HG03439 (cell line): Measurements from ENCODE around the gene DYSF.

Source experiments
- ATAC-seq: cut with Tn5 transposase; IDR thresholded peaks from one replicate; pipeline ENCODE4 v1.9.1; 2021; ENCODE audit warnings: mild to moderate bottlenecking, moderate library complexity; ENCODE audit not compliant: unreplicated experiment

The DYSF gene

DNA sequence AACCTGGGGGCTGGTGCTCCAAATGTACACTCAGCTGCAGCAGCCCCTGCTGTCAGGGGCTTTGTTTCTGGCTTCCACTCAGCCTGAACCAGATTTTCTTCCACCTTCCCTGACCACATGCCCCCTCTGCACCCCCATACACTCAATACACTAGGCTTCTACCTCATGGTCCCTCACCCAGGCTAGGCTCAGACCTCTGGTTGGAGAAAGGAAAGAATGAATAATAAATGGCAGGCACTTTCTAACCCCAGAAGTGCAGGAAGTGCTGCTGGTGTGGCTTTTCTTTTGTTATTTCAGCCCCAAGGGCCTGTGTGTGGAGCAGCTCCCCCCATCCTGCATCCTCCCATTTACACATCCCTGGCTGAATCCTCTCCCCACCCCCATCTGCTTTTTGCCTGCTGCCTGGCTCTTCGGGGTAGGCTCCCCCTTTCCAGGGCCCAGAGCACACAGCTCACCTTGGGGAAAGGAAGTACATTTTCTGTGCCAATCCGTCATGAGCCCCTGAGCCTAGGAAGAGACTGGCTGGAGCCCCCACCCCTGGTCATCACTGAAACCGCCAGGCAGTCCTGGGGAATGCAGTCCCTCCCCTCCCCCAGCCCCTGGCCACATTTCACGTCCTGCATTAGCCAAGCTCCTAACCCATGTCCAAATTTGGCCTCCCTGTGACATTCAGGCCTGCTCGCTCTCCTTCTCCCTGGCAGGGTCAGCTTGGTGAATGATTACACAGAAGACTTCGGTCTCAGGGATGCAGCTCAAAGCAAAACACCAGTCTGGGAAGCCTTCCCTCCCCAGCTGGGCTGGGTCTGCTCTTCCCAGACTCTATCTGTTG, 2.6 kb downstream of the DYSF start:
- no peak for ATAC-seq

GRCh38 chr2:71456617-71457016, 3.3 kb downstream of the DYSF start:
- no peak for ATAC-seq

DNA sequence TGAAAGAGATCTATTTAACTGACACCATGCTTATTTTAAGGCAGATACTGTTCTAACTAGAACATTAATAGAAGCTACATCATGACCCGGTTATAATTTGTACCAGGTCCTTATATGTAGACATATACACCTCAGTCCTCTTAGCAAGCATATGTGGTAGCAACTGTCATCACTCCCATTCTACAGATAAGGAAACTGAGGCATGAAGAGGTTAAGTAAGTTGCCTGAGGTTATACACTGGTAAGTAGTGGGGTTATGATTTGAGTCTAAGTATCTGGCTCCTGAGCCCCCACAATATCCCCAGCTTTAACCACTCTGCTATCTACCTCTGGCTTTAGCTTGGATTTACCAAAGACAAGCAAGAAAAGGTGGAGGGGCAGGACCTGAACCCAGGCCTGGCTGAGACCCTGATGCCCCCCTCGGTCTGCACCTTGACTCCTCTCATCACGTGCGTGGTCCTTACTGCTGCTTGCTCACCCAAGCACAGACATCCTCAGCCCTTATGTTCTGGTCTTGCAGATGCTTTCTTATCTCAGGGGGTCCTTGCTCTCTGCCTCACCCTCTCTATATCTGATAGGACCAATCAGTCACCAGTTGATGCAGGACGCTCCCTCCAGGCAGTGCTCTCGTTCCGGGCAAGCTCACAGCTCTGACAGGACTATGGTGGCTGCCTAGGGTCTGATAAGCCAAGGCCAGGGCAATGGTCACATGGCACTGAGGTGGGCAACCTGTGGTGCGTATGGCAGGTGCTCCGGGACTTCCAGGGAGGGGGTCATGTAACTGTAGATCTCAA, 4.0 kb downstream of the DYSF start:
- ATAC-seq, result no peak

GRCh38 chr2:71457923-71458322, 4.6 kb downstream of the DYSF start:
- ATAC-seq, result no peak

- ATAC-seq, result no peak
These were observed 5.2 kb downstream of the DYSF start for GRCh38 chr2:71458413-71459083.

- no peak for ATAC-seq
These were observed 5.7 kb downstream of the DYSF start for GRCh38 chr2:71459084-71459431.

DNA sequence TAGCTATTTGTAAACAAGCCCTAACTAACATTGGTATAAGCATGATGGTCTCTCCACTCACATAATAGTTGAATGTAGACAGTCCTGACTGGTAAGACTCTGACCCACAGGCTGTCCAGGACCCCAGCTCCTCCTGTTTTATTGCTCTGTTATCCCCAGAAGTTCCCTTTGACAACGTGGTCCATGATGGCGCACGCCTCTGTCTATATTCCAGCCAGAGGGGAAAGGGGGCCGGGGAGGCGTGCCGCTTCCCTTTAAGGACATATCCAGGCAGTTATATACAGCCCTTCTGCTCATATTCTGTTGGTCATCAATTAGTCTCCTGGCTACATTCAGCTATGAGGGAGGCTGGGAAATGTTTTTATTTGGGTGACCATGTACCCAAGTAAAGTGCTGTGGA, 6.7 kb downstream of the DYSF start:
- no peak for ATAC-seq

- ATAC-seq, result no peak
These were observed 7.4 kb downstream of the DYSF start for GRCh38 chr2:71460595-71461303.

DNA sequence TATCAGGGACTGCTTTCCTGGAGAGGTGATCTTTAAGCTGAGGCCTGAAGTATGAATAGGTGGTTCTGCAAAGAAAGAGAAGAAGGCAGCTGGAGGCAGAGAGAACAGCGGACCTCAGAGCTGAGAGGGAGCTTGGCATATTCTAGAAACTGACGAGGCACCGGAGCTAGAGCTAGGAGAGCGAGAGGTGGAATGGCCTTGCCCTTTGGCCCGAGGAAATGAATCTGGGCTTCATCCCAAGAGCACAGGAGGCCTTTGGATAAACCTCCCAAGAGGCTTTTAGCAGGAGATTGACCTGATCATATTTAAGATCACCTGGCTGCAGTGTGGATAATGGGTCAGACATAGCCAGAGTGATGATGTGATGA, 7.9 kb downstream of the DYSF start:
- ATAC-seq, result no peak

DNA sequence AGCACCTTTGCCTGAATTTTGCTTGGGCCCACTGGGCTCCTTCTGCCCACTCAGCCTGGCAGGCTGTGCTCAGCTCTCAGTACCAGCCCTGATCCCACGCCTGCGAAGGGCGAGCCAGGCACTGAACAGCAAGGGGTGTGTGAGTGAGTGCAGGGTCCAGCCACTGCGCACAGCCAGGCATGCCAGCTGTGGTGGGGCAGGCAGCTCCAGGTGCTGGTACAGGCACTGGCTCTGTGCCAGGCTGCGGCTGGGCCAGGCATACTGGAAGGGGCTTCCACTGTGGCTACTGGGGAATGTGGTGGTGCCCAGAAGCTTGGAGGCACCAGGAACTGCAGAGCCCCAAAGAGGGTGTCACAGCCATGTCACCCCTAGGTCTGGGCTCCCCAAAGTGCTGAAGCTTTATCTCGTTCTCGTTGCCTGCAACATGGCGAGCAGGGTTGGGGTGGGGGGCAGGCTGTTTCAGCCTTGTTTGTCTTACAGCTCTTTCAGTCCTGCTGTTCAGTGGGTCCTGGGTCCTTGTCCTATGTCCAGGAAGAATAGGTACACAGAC, 8.8 kb downstream of the DYSF start:
- no peak for ATAC-seq

DNA sequence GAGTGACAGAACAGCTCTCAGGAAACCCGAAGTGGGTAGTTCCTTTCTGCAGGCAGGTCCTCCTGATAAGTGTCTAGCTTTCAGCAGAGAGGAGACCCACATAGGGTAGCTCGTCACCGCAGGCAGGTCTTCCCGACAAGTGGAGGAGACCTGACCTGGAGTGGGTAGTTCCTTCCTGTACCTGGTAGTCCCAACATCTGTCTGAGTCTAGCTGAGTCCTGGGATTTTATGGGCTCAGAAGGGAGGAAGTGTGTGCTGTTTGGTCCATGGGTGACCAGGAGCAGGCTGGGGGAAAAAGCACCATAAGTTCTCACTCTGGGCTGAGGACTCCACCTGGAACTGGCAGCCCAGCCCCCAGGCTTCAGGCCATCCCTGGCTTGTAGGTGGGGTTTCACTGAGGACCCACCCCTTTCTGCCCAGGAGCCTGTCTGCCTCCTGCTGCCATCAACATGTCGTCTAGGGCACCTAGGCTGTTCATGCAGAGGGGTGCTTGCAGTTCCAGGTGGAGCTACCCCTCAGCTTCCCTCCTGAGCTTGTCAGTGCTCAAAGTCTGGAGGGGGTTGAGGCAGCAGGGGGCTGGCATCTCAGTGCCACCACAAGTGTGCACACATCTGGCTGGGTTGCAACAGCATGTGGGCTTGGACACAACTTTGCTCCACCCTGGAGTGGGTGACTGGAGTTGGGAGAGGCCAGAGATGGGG, 9.4 kb downstream of the DYSF start:
- ATAC-seq, result no peak

DNA sequence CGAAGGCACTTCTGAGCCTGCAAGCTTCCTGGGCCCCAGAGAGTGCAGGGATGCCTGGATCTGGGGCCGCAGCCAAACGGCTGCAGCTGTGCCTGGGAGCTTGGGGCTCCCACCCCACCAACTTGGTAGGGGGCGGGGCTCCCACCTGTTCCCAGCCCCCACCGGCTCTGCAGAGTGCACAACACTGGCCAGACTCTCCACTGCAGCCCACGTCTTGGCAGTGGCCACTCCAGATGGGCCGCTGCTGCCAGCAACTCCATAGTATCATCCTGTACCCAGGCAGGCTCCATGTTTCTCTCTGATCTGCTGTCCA, 9.9 kb downstream of the DYSF start:
- ATAC-seq, result no peak

DNA sequence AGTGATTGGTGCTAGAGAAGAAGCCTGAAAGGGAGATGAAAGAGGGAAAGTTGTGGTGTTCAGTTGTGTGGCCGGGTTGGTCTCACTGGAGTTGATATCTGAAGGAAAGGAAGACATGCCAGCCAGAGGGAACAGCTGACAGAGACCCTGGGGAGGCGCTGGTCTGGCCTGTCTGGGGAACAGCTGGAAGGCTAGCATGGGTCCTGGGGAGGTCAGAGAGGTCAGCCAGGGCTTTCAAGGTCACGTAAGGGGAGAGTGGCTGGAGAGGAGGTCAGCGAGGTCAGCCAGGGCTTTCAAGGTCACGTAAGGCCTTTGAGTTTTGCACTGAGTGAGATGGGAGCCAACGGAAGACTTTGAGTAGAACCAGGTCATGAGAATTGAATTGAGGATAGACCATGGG, 11.0 kb downstream of the DYSF start:
- no peak for ATAC-seq

DNA sequence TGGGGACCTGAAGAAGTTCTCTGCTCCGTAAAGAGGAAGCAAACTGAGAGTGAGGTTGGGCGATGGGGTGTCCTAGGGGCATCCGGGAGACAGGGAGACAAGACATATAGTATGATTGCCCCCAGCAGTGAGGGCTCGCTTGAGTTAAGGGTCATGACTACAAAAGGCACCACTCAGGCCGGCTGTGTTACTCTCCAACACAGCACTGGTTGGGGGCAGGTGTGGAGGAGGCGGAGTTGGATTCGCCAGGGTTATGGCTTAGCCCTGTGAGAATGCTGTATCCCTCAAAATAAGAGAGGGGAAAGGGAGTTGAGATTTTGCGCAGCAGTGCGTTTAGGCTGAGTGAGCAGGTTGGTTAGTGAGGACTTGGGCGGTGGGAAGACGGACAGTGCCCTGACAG, 12.0 kb downstream of the DYSF start:
- no peak for ATAC-seq

GRCh38 chr2:71465961-71466300, 12.6 kb downstream of the DYSF start:
- no peak for ATAC-seq

DNA sequence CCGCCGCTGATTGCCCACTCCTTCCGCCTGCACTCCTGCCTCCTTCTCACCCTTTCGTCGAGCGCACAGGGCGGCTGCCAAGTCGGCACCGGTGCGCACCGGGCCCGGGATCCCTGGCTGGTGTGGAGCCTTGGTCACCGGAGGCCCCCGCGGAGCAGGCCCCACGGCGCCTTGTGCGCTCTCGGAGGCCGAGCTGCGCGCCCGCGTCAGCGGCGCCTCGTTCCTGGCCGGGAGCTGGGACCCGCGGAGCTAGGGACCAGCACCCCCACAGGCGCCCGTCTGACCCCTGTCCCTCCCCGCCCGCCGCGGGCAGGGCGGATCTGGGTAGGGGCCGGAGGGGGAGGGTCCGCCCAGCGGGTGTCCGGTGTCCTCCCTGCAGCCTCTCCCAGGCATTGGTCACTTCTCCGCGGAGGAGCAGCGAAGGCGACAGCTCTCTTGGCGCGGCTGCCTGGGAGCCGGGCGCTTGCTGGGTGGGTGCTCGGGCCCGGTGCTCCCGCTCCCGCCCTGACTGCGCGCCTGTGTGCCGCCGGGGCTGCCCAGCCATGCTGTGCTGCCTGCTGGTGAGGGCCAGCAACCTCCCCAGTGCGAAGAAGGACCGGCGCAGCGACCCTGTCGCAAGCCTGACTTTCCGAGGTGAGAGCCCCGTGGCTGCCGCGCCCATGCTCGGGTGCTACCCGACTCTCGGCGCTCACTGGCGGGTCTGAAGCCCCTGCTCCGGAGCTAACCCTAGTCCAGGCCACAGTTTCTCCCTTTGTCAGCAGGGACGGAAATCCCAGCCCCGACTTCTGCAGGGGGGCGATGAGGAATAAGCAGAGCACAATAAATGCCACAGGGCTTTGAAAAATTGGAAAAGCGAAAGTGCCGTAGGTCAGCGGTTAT, 13.2 kb downstream of the DYSF start:
- no peak for ATAC-seq

DNA sequence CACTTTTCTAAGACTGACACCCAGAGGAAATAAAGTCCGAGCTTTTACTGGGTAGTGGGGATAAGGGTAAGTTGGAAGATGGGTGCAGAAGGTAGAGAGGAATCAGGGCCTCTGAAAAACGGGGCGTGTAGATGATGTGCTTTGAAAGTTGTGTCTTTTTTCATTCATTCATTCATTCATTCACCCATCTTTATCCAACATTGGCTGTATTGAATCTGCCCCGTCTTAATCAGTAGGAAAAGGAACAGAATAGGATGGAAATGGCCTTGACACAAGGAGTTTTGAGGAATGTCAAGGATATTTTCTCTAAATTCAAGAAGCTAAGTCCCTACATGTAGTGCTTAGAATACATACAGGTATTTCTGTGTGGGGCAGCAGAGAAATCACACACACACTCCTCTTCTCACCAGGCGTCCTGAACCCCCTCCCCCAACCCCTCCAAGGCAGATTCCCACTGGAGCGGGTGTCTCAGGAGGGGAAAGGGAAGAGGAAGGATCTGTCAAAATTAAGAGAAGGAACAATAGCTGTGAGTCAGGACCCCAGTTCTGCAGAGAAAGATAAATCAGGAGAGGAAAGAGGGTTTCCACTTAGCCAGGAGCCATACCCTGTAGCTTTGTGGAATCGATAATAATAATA, 13.9 kb downstream of the DYSF start:
- no peak for ATAC-seq

- ATAC-seq, result no peak
These were observed 15.1 kb downstream of the DYSF start for GRCh38 chr2:71468279-71469015.
